Muscle layer of duodenum (tissue), 2 donors: ENCODE results near the gene TRMT112.

Experiments used
- H3K27ac ChIP-seq: one replicate; pipeline ENCODE4 v1.7.0; 2013; ENCODE audit warnings: mild to moderate bottlenecking, low read length
- H3K27me3 ChIP-seq: one replicate; pipeline ENCODE4 v1.7.0; 2013; ENCODE audit warnings: low read depth, mild to moderate bottlenecking, control low read depth, low read length
- H3K36me3 ChIP-seq, 2 donors: one replicate each; pipeline ENCODE4 v1.7.0; 2013; ENCODE audit warnings: low read length in 2 of 2, control low read depth in 1 of 2, mild to moderate bottlenecking in 1 of 2; ENCODE audit not compliant: insufficient read depth in 2 of 2, control insufficient read depth in 1 of 2
- H3K4me1 ChIP-seq, 2 donors: one replicate each; pipeline ENCODE4 v1.7.0; 2013; ENCODE audit warnings: low read length in 2 of 2, mild to moderate bottlenecking in 2 of 2, control low read depth in 1 of 2, moderate library complexity in 1 of 2; ENCODE audit not compliant: insufficient read depth in 2 of 2, control insufficient read depth in 1 of 2
- H3K4me3 ChIP-seq, 2 donors: one replicate each; pipeline ENCODE4 v1.7.0; 2013; ENCODE audit warnings: low read length in 2 of 2, low read depth in 1 of 2, mild to moderate bottlenecking in 1 of 2
- H3K9me3 ChIP-seq, 2 donors: one replicate each; pipeline ENCODE4 v1.7.0; 2013; ENCODE audit warnings: low read length in 2 of 2, control low read depth in 1 of 2, mild to moderate bottlenecking in 1 of 2; ENCODE audit not compliant: control insufficient read depth in 1 of 2
- donor health status: healthy.

Gene TRMT112

GRCh38 chr11:64275031-64275800 is 42.1 kb downstream of the TRMT112 start:
- H3K27ac ChIP-seq: no peak overlapping the region
- peaks cover 5 to 36% of the 10 kb centered on the region in 2 donors for H3K36me3 ChIP-seq
- no peaks in the 10 kb centered on the region for H3K9me3 ChIP-seq
- peaks cover 0 to 9% of the 10 kb centered on the region in 2 donors for H3K4me1 ChIP-seq
- no peak overlapping the region for H3K4me3 ChIP-seq
- no peaks in the 10 kb centered on the region for H3K27me3 ChIP-seq

- peaks cover 14 to 22% of the 10 kb centered on the region in 2 donors for H3K4me1 ChIP-seq
- peaks cover 13% of the 10 kb centered on the region in 2 donors for H3K36me3 ChIP-seq
- H3K27ac ChIP-seq: peak overlapping the region; percentile 98
- H3K9me3 ChIP-seq: no peaks in the 10 kb centered on the region
- H3K27me3 ChIP-seq: no peaks in the 10 kb centered on the region
- peak overlapping the region; percentile 71 to 88 for H3K4me3 ChIP-seq
Measured at GRCh38 chr11:64269540-64270220, 47.7 kb downstream of the TRMT112 start.

- Histone ChIP-seq H3K36me3 (peaks cover 13 to 16% of the 10 kb centered on the region in 2 donors), H3K9me3 (no peaks in the 10 kb centered on the region), H3K4me3 (peak overlapping the region; percentile 60 to 71), H3K4me1 (peaks cover 14 to 22% of the 10 kb centered on the region in 2 donors), H3K27me3 (no peaks in the 10 kb centered on the region), H3K27ac (peak overlapping the region; percentile 83)
Measured at GRCh38 chr11:64268893-64269539, 48.3 kb downstream of the TRMT112 start.

- H3K4me1 ChIP-seq: peaks cover 14 to 22% of the 10 kb centered on the region in 2 donors
- peak overlapping the region; percentile 60 to 71 for H3K4me3 ChIP-seq
Measured at GRCh38 chr11:64268025-64268892, 49.1 kb downstream of the TRMT112 start.

GRCh38 chr11:64267207-64267945 is 50.0 kb downstream of the TRMT112 start:
- H3K9me3 ChIP-seq: no peaks in the 10 kb centered on the region
- no peak overlapping the region for H3K4me3 ChIP-seq
- peaks cover 14 to 20% of the 10 kb centered on the region in 2 donors for H3K4me1 ChIP-seq
- peak overlapping the region; percentile 83 for H3K27ac ChIP-seq
- H3K27me3 ChIP-seq: no peaks in the 10 kb centered on the region
- H3K36me3 ChIP-seq: peaks cover 27% of the 10 kb centered on the region in 2 donors

More at GRCh38 chr11:64268025-64268892, 49.1 kb downstream of the TRMT112 start:
- H3K27me3 ChIP-seq: no peaks in the 10 kb centered on the region
- H3K27ac ChIP-seq: peak overlapping the region; percentile 83
- no peaks in the 10 kb centered on the region for H3K9me3 ChIP-seq
- peaks cover 19 to 24% of the 10 kb centered on the region in 2 donors for H3K36me3 ChIP-seq
